A673 (cell line): ENCODE data around the gene RAB44.

Experiments
- CTCF ChIP-seq: fragments of 300-800, 200-600 bp; sonication (generic); conservative IDR thresholded peaks from 2 replicates; pipeline ENCODE4 v1.5.1; 2017; ENCODE audit warnings: low read depth, mild to moderate bottlenecking, antibody characterized with exemption, low read length, moderate library complexity, mixed read lengths
- EZH2 ChIP-seq: fragments of 200-600 bp; sonication (generic); IDR thresholded peaks from 2 replicates; pipeline ENCODE4 v1.6.1; 2017; ENCODE audit warnings: borderline replicate concordance, low read depth, mild to moderate bottlenecking, mixed read lengths, antibody characterized with exemption, low read length; ENCODE audit not compliant: poor library complexity, severe bottlenecking

GRCh38 chr6:36781669-36782068 lies 84.0 kb downstream of the RAB44 start:
- TF ChIP-seq CTCF, result no peak
- no peak for TF ChIP-seq EZH2
